SU-DHL-6 (cell line): Measurements from ENCODE around the gene FUT8.

Experiments
- H2AFZ ChIP-seq: fragments of 200-600 bp; sonication (generic); 2 replicates; pipeline ENCODE4 v1.6.1; 2014; ENCODE audit warnings: low read depth, mild to moderate bottlenecking, moderate library complexity, mixed read lengths, antibody characterized with exemption, low read length; ENCODE audit not compliant: severe bottlenecking
- H3F3A ChIP-seq: fragments of 200-600 bp; shearing (Covaris generic); 2 replicates; pipeline ENCODE4 v1.6.0; 2016; ENCODE audit warnings: antibody characterized with exemption, mild to moderate bottlenecking; ENCODE audit not compliant: insufficient read depth
- H3K27ac ChIP-seq: fragments of 200-600 bp; sonication (generic); 2 replicates; pipeline ENCODE4 v1.5.1; 2016; ENCODE audit warnings: low read depth, mild to moderate bottlenecking, low read length, moderate library complexity, mixed read lengths
- H3K27me3 ChIP-seq: fragments of 200-600 bp; sonication (generic), shearing (Covaris generic); 2 replicates; pipeline ENCODE4 v1.6.0; 2014; ENCODE audit warnings: mild to moderate bottlenecking, low read length
- H3K36me3 ChIP-seq: fragments of 200-600 bp; sonication (generic); 2 replicates; pipeline ENCODE4 v1.6.1; 2014; ENCODE audit warnings: mild to moderate bottlenecking, low read length, mixed read lengths
- H3K4me2 ChIP-seq: fragments of 300-600, 200-600 bp; shearing (Covaris generic), sonication (generic); 2 replicates; pipeline ENCODE4 v1.6.0; 2014; ENCODE audit warnings: low read length, low read depth, mild to moderate bottlenecking; ENCODE audit not compliant: poor library complexity, severe bottlenecking
- H3K4me3 ChIP-seq: fragments of 200-600 bp; sonication (generic); 2 replicates; pipeline ENCODE4 v1.5.1; 2014; ENCODE audit warnings: antibody characterized with exemption, low read length, mild to moderate bottlenecking, mixed read lengths; ENCODE audit not compliant: insufficient read depth, poor library complexity, severe bottlenecking
- H3K79me2 ChIP-seq: fragments of 200-600 bp; sonication (generic); 2 replicates; pipeline ENCODE4 v1.6.1; 2014; ENCODE audit warnings: mild to moderate bottlenecking, low read length, moderate library complexity; ENCODE audit not compliant: insufficient read depth
- H3K9ac ChIP-seq: fragments of 200-600 bp; sonication (generic); 2 replicates; pipeline ENCODE4 v1.7.0; 2014; ENCODE audit warnings: mild to moderate bottlenecking, low read length
- H3K9me2 ChIP-seq: fragments of 200-600 bp; sonication (generic); replicated peaks from 2 replicates; pipeline ENCODE4 v1.6.1; 2014; ENCODE audit warnings: low read length; ENCODE audit not compliant: insufficient read depth
- H3K9me3 ChIP-seq: fragments of 200-600 bp; sonication (generic); 2 replicates; pipeline ENCODE4 v1.6.1; 2014; ENCODE audit warnings: low read length, mixed read lengths; ENCODE audit not compliant: insufficient read depth
- H4K20me1 ChIP-seq: fragments of 200-600 bp; sonication (generic); 2 replicates; pipeline ENCODE4 v1.6.1; 2014; ENCODE audit warnings: low read depth, mild to moderate bottlenecking, antibody characterized with exemption, low read length, moderate library complexity, mixed read lengths
- EZH2phosphoT487 ChIP-seq: fragments of 200-600 bp; sonication (generic), shearing (Covaris generic); conservative IDR thresholded peaks from 2 replicates; pipeline ENCODE4 v1.6.1; 2018; ENCODE audit warnings: mild to moderate bottlenecking, antibody characterized with exemption, low read length, moderate library complexity, mixed read lengths
- TF ChIP-seq, protein P1 (sequence below): fragments of 200-600 bp; sonication (generic); IDR thresholded peaks from one replicate; pipeline ENCODE4 v1.5.1; 2017; ENCODE audit warnings: antibody characterized with exemption, mild to moderate bottlenecking, low read length, moderate library complexity; ENCODE audit not compliant: insufficient read depth, poor library complexity, severe bottlenecking

Gene FUT8

DNA sequence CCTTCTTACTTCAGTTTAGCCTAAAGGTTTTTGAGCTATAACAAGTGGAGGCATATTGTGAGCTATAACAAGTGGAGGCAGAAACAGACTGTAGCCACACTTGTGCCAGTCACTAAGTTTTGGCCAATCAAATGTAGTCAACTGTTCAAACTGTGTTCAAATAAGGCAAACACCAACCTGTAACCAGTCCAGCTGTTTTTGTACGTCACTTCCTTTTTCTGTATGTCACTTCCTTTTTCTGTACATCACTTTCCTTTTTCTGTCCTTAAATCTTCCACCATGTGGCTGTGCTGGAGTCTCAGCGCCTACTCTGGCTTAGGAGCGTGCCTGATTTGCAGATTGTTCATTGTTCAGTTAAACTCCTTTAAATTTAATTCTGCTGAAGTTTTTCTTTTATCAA lies 79.7 kb downstream of the FUT8 start:
- H3K36me3 ChIP-seq: peaks cover 13% of the 10 kb centered on the region
- peaks cover 66% of the 10 kb centered on the region for H3K79me2 ChIP-seq
- H2AFZ ChIP-seq: no peak overlapping the region
- TF ChIP-seq, protein P1, sequence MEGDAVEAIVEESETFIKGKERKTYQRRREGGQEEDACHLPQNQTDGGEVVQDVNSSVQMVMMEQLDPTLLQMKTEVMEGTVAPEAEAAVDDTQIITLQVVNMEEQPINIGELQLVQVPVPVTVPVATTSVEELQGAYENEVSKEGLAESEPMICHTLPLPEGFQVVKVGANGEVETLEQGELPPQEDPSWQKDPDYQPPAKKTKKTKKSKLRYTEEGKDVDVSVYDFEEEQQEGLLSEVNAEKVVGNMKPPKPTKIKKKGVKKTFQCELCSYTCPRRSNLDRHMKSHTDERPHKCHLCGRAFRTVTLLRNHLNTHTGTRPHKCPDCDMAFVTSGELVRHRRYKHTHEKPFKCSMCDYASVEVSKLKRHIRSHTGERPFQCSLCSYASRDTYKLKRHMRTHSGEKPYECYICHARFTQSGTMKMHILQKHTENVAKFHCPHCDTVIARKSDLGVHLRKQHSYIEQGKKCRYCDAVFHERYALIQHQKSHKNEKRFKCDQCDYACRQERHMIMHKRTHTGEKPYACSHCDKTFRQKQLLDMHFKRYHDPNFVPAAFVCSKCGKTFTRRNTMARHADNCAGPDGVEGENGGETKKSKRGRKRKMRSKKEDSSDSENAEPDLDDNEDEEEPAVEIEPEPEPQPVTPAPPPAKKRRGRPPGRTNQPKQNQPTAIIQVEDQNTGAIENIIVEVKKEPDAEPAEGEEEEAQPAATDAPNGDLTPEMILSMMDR: no peak
- no peak for TF ChIP-seq EZH2phosphoT487
- no peak overlapping the region for H3K27ac ChIP-seq
- no peaks in the 10 kb centered on the region for H3F3A ChIP-seq
- no peaks in the 10 kb centered on the region for H4K20me1 ChIP-seq
- no peak overlapping the region for H3K4me2 ChIP-seq
- H3K4me3 ChIP-seq: no peak overlapping the region
- no peaks in the 10 kb centered on the region for H3K9me3 ChIP-seq
- H3K9me2 ChIP-seq: no peaks in the 10 kb centered on the region
- H3K9ac ChIP-seq: no peak overlapping the region
- no peaks in the 10 kb centered on the region for H3K27me3 ChIP-seq

DNA sequence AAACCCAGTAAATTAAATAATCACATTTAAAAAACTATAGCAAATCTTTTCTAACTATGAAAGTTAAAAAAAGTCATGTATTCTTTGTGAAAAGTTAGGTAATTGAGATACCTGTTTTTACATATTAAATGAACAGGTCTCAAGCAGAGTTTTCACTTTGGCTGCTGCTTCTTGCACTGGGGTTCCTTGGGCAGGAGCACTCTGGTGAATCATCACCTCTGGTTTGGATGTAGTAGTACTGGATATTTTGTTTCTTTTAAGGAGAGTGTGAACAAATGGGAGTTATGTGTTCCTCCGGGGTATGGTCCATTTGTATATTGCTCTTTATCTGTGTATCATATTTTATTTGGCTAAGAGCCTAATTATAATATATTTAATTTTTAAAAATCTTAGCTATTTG lies 82.7 kb downstream of the FUT8 start:
- TF ChIP-seq, protein P1: no peak
- TF ChIP-seq EZH2phosphoT487: no peak
- Histone ChIP-seq H4K20me1 (no peaks in the 10 kb centered on the region), H2AFZ (no peak overlapping the region), H3F3A (peaks cover 4% of the 10 kb centered on the region; the same call in 1 of the 2 replicates), H3K9ac (no peak overlapping the region), H3K36me3 (peaks cover 13% of the 10 kb centered on the region), H3K4me3 (no peak overlapping the region), H3K9me2 (no peaks in the 10 kb centered on the region), H3K27ac (no peak overlapping the region), H3K27me3 (no peaks in the 10 kb centered on the region), H3K4me2 (no peak overlapping the region), H3K9me3 (no peaks in the 10 kb centered on the region), H3K79me2 (peaks cover 70% of the 10 kb centered on the region)

DNA sequence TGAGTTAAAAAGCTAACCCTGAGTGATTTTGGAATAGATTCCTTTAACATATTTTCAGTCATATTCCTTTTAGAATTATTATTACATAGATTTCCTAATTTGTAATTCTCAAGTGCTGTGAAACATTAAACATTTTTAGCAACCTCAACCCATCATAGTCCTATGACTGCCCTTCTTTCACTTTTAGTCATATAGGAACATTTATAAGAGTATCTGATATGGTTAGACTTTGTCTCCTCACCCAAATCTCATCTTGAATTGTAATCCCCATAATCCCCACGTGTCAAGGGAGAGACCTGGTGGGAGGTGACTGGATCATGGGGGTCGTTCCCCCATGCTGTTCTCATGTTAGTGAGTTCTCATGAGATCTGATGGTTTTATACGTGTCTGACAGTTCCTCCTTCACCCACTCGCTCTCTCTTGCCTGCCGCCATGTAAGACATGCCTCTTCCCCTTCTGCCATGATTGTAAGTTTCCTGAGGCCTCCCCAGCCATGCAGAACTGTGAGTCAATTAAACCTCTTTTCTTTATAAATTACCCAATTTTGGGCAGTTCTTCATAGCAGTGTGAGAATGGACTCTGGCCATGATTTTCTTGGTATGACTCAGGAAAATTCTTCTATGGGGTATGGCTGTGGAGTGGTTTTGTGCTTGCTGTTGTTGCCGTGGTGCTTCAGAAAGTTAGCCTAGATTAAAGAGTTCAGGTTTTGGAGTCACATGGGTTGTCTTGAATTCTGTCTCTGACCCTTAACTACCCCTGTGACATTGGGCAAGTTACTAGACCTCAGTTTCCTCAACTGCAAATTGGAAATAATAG lies 83.9 kb downstream of the FUT8 start:
- Histone ChIP-seq H3K9me2 (no peaks in the 10 kb centered on the region), H3K27ac (no peak overlapping the region), H4K20me1 (0 out of 2 replicates have a peak, but pooled peaks cover 6% of the 10 kb centered on the region), H3F3A (peaks cover 4% of the 10 kb centered on the region; the same call in 1 of the 2 replicates), H3K9me3 (no peaks in the 10 kb centered on the region), H3K36me3 (peaks cover 10% of the 10 kb centered on the region), H3K9ac (no peak overlapping the region), H3K27me3 (no peaks in the 10 kb centered on the region), H3K4me3 (no peak overlapping the region), H2AFZ (no peak overlapping the region), H3K79me2 (peaks cover 73% of the 10 kb centered on the region), H3K4me2 (no peak overlapping the region)
- no peak for TF ChIP-seq EZH2phosphoT487
- TF ChIP-seq, protein P1: no peak
